A549 (cell line): ENCODE data around the gene C1QTNF12. TPM values are rescaled to one million over a fixed set of nuclear protein-coding genes. Genes with fewer than 3 reads are reported as not detected.

Experiments used
- ATAC-seq, 2 experiments: fragments of 200-7000 bp in 1 of 2; fragments of >200 bp in 1 of 2; cut with Nextera tagmentation in 1 of 2; cut with Tn5 transposase in 1 of 2; 3 replicates each; pipeline versions ENCODE4 v1.8.0 to v1.9.1; 2018 to 2020; ENCODE audit warnings: mild to moderate bottlenecking in 1 of 2, moderate library complexity in 1 of 2
- CTCF ChIA-PET: fragments of 300-600 bp; sonication (Branson Sonifier 250); formaldehyde crosslinking; extraction: SDS; loops from one replicate; lab custom pipeline; 2021; ENCODE audit warnings: antibody characterized with exemption, inconsistent platforms; lab: Yijun Ruan, JAX
- POLR2A ChIA-PET: fragments of 350-600 bp; formaldehyde crosslinking; extraction: SDS; loops from one replicate; lab custom pipeline; 2021; ENCODE audit warnings: antibody characterized with exemption, inconsistent platforms; lab: Yijun Ruan, JAX
- DNase-seq, 2 experiments: peaks; one replicate each; pipeline versions ENCODE4 v3.0.0 to v3.0.0-alpha.2; 2011 to 2016; ENCODE audit warnings: low read depth in 1 of 2, low spot score in 1 of 2
- FAIRE-seq: peaks from 2 replicates; lab custom pipeline; 2011; peaks lifted over from hg19 to GRCh38; lab: Jason Lieb, UNC
- H3K27ac ChIP-seq, 2 experiments: fragments of >200 bp; sonication (Bioruptor Twin); formaldehyde crosslinking; 3 replicates each; pipeline ENCODE4 v1.5.1; 2016 to 2017
- H3K4me1 ChIP-seq: fragments of >200 bp; sonication (Bioruptor Twin); formaldehyde crosslinking; 3 replicates; pipeline ENCODE4 v1.6.1; 2016
- H3K4me2 ChIP-seq: fragments of >200 bp; sonication (Bioruptor Twin); formaldehyde crosslinking; 3 replicates; pipeline ENCODE4 v1.6.1; 2016
- H3K4me3 ChIP-seq: fragments of >200 bp; sonication (Bioruptor Twin); formaldehyde crosslinking; 3 replicates; pipeline ENCODE4 v1.5.1; 2016
- H3K9me3 ChIP-seq: fragments of >200 bp; sonication (Bioruptor Twin); formaldehyde crosslinking; 3 replicates; pipeline ENCODE4 v1.6.1; 2016
- BCL3 ChIP-seq: fragments of >200 bp; sonication (Bioruptor Twin); formaldehyde crosslinking; IDR thresholded peaks from 3 replicates; pipeline ENCODE4 v1.6.1; 2016
- CBX8 ChIP-seq: fragments of 200-600 bp; sonication (generic); IDR thresholded peaks from 2 replicates; pipeline ENCODE4 v1.6.1; 2016
- CHD2 ChIP-seq: fragments of 150-350 bp; IDR thresholded peaks from 2 replicates; pipeline ENCODE4 v1.6.1; 2014; ENCODE audit warnings: low read length; ENCODE audit not compliant: partially characterized antibody
- E2F6 ChIP-seq: IDR thresholded peaks from 2 replicates; pipeline ENCODE4 v1.6.1; 2012; ENCODE audit warnings: low read depth, borderline replicate concordance
- EHF ChIP-seq: fragments of 250-450 bp; sonication (Bioruptor Pico); IDR thresholded peaks from 2 replicates; pipeline ENCODE4 v1.5.0; 2020; ENCODE audit warnings: mild to moderate bottlenecking
- ELK1 ChIP-seq: fragments of 150-350 bp; IDR thresholded peaks from 2 replicates; pipeline ENCODE4 v1.6.1; 2014; ENCODE audit warnings: low read depth, mild to moderate bottlenecking, low read length
- EP300 ChIP-seq, 2 experiments: fragments of >200 bp; sonication (Bioruptor Twin); formaldehyde crosslinking; IDR thresholded peaks; 2 replicates in 1 of 2; 3 replicates in 1 of 2; pipeline ENCODE4 v1.6.1; 2016 to 2017
- ESRRA ChIP-seq: fragments of 150-350 bp; IDR thresholded peaks from 2 replicates; pipeline ENCODE4 v1.6.1; 2014; ENCODE audit warnings: mild to moderate bottlenecking, low read length, borderline replicate concordance
- FOSL2 ChIP-seq, 2 experiments: fragments of 450-650 bp in 1 of 2; fragments of >200 bp in 1 of 2; sonication (Bioruptor Twin) in 1 of 2; formaldehyde crosslinking; IDR thresholded peaks; 2 replicates each; pipeline versions ENCODE4 v1.5.0 to v1.6.1; 2016 to 2020; ENCODE audit warnings: mild to moderate bottlenecking in 1 of 2, moderate library complexity in 1 of 2
- FOXS1 ChIP-seq: fragments of 250-450 bp; sonication (Bioruptor Pico); IDR thresholded peaks from 2 replicates; pipeline ENCODE4 v1.5.0; 2020; ENCODE audit warnings: mild to moderate bottlenecking, moderate library complexity
- HDAC2 ChIP-seq: fragments of 200-600 bp; sonication (generic); IDR thresholded peaks from 2 replicates; pipeline ENCODE4 v1.6.1; 2016
- HMGXB4 ChIP-seq: fragments of 250-450 bp; sonication (Bioruptor Pico); IDR thresholded peaks from 2 replicates; pipeline ENCODE4 v1.5.0; 2021; ENCODE audit warnings: mild to moderate bottlenecking, moderate library complexity, borderline replicate concordance
- HOXA7 ChIP-seq: fragments of 250-450 bp; sonication (Bioruptor Pico); IDR thresholded peaks from 2 replicates; pipeline ENCODE4 v1.5.0; 2020; ENCODE audit warnings: mild to moderate bottlenecking, moderate library complexity
- HOXB5 ChIP-seq: fragments of 250-450 bp; sonication (Bioruptor Pico); IDR thresholded peaks from 2 replicates; pipeline ENCODE4 v1.5.0; 2020; ENCODE audit warnings: mild to moderate bottlenecking, moderate library complexity
- KDM1A ChIP-seq: fragments of 200-600 bp; sonication (generic); IDR thresholded peaks from 2 replicates; pipeline ENCODE4 v1.6.1; 2016; ENCODE audit warnings: low read depth, mild to moderate bottlenecking
- NPAS2 ChIP-seq: fragments of 250-450 bp; sonication (Bioruptor Pico); IDR thresholded peaks from 2 replicates; pipeline ENCODE4 v1.8.0; 2022; ENCODE audit warnings: mild to moderate bottlenecking, moderate library complexity, borderline replicate concordance
- PBX3 ChIP-seq: IDR thresholded peaks from 2 replicates; pipeline ENCODE4 v1.6.1; 2012
- PHF8 ChIP-seq: fragments of 200-600 bp; sonication (generic); IDR thresholded peaks from 2 replicates; pipeline ENCODE4 v1.6.1; 2016; ENCODE audit warnings: low read depth, mild to moderate bottlenecking, antibody characterized with exemption, moderate library complexity, borderline replicate concordance
- POLR2A ChIP-seq: IDR thresholded peaks from 2 replicates; pipeline ENCODE4 v1.6.1; 2012; ENCODE audit warnings: mild to moderate bottlenecking, low read length
- REST ChIP-seq: fragments of 200-600 bp; sonication (generic); IDR thresholded peaks from 2 replicates; pipeline ENCODE4 v1.6.1; 2016; ENCODE audit warnings: antibody characterized with exemption, mild to moderate bottlenecking, moderate library complexity
- RNF2 ChIP-seq: fragments of 200-600 bp; sonication (generic); IDR thresholded peaks from 2 replicates; pipeline ENCODE4 v1.6.1; 2016; ENCODE audit warnings: low read depth, mild to moderate bottlenecking, antibody characterized with exemption, moderate library complexity, borderline replicate concordance
- SMC3 ChIP-seq: fragments of >200 bp; sonication (Bioruptor Twin); formaldehyde crosslinking; IDR thresholded peaks from 3 replicates; pipeline ENCODE4 v1.6.1; 2018; ENCODE audit warnings: inconsistent platforms
- SREBF2 ChIP-seq: fragments of 450-650 bp; IDR thresholded peaks from 2 replicates; pipeline ENCODE4 v1.6.1; 2014; ENCODE audit warnings: mild to moderate bottlenecking, moderate library complexity
- TFCP2L1 ChIP-seq: fragments of 250-450 bp; sonication (Bioruptor Pico); IDR thresholded peaks from 2 replicates; pipeline ENCODE4 v1.5.0; 2021; ENCODE audit warnings: mild to moderate bottlenecking
- TP53 ChIP-seq: fragments of 250-450 bp; sonication (Bioruptor Pico); IDR thresholded peaks from 2 replicates; pipeline ENCODE4 v1.5.0; 2021; ENCODE audit warnings: mild to moderate bottlenecking, moderate library complexity
- ZC3H11A ChIP-seq: fragments of 450-650 bp; IDR thresholded peaks from 2 replicates; pipeline ENCODE4 v1.6.1; 2014; ENCODE audit warnings: antibody characterized with exemption, mild to moderate bottlenecking
- WGBS: methylation state at CpG from one replicate; pipeline ENCODE4 v1.1.6; 2017; ENCODE audit errors: missing lambda C conversion rate; 5-methylcytosine and 5-hydroxymethylcytosine counted together
- polyA plus RNA-seq, 4 experiments: library from polyadenylated mRNA; depleted of rRNA in 3 of 4; stranded (reverse); fragments of >200 nt; fragmentation: RNase III in 1 of 4; extraction: RNeasy Plus Mini Kit Qiagen cat#74134 plus additional on column Dnase treatment in 1 of 4; gene quantifications; 2 replicates in 3 of 4; 3 replicates in 1 of 4; pipeline ENCODE4 v1.2.3, GENCODE V29; 2011 to 2017

Gene C1QTNF12
- polyA plus RNA-seq, 2 of the 4 experiments (the other 2 are of a cell fraction), result 0.47 to 0.83 TPM

GRCh38 chr1:1213345-1214265, 32.9 kb downstream of the C1QTNF12 start, which contains the start of gene TNFRSF4:
TNFRSF4 (minus strand) TSS chr1:1214153; CDS start chr1:1214127, 26 bp downstream.
- TF ChIP-seq CHD2 (no peak), CBX8 (no peak), PBX3 (no peak), TFCP2L1 (CRISPR knock-in tag) (no peak), FOSL2 (IDR thresholded peaks at IDR 0.05) (no peak), FOSL2 (CRISPR knock-in tag; IDR thresholded peaks at IDR 0.05) (no peak), FOXS1 (CRISPR knock-in tag) (no peak), POLR2A (no peak), HMGXB4 (no peak), ZC3H11A (no peak), BCL3 (no peak)
- TF ChIP-seq, all 56 proteins: peak for 0
- Histone ChIP-seq H3K4me1 (no peaks in the 10 kb centered on the region), H3K4me2 (no peak within 1 kb of the TSS), H3K9me3 (no peaks in the 10 kb centered on the region), H3K4me3 (no peak within 1 kb of the TSS), H3K27ac (no peak within 1 kb of the TSS)
- DNase-seq (no peak), FAIRE-seq (no peak), ATAC-seq (no peak)
- POLR2A ChIA-PET, result no interaction called here
- CTCF ChIA-PET, result interaction anchor here (1.7 to 2.0 kb wide), 2 partner anchors 14 to 92 kb away, joined by 4 to 7 read pairs; no protein-coding TSS in a partner anchor
- WGBS, result 80% methylated on average over 1 of the region's 56 CpGs

- ChIA-PET POLR2A (no interaction called here), CTCF (interaction anchor here (1.7 to 2.0 kb wide), 2 partner anchors 15 to 91 kb away, joined by 4 to 7 read pairs; no protein-coding TSS in a partner anchor)
- 96% methylated on average over 4 of the region's 24 CpGs for WGBS
- Histone ChIP-seq H3K4me1 (0 out of 3 replicates have a peak, but pooled peaks cover 3% of the 10 kb centered on the region), H3K4me2 (no peak overlapping the region), H3K4me3 (no peak overlapping the region), H3K27ac (no peak overlapping the region), H3K9me3 (no peaks in the 10 kb centered on the region)
- DNase-seq, result no peak
- no peak for FAIRE-seq
- ATAC-seq, result no peak
- TF ChIP-seq HOXA7 (CRISPR knock-in tag), result no peak
- TF ChIP-seq E2F6, result no peak
- no peak for TF ChIP-seq SREBF2
- TF ChIP-seq ELK1, result no peak
- no peak for TF ChIP-seq CHD2
- no peak for TF ChIP-seq POLR2A
- TF ChIP-seq TP53, result no peak
- TF ChIP-seq KDM1A, result no peak
- TF ChIP-seq REST, result no peak
- no peak for TF ChIP-seq HDAC2
- no peak for TF ChIP-seq FOSL2 (IDR thresholded peaks at IDR 0.05)
- TF ChIP-seq FOSL2 (CRISPR knock-in tag; IDR thresholded peaks at IDR 0.05), result no peak
- no peak for TF ChIP-seq PHF8
- TF ChIP-seq NPAS2, result no peak
- TF ChIP-seq SMC3, result no peak
- TF ChIP-seq ESRRA, result no peak
- no peak for TF ChIP-seq HOXB5 (CRISPR knock-in tag)
- TF ChIP-seq EHF (CRISPR knock-in tag), result no peak
- TF ChIP-seq EP300 (IDR thresholded peaks at IDR 0.05), result no peak
- no peak for TF ChIP-seq RNF2
Measured at GRCh38 chr1:1212780-1213344, 33.7 kb downstream of the C1QTNF12 start.
